UCSD-AML1 (cell line): ENCODE measurements around the gene CADM1.

Experiments
- DNase-seq: peaks from one replicate; lab custom pipeline; 2025; ENCODE audit not compliant: unreplicated experiment; lab: John Stamatoyannopoulos, UW

CADM1 gene

GRCh38 chr11:115286614-115287013 is 217.6 kb downstream of the CADM1 start:
- no peak for DNase-seq

- DNase-seq = no peak
Observed at GRCh38 chr11:115284773-115285172, 219.4 kb downstream of the CADM1 start.

- DNase-seq = no peak
Observed at GRCh38 chr11:115282923-115283322, 221.3 kb downstream of the CADM1 start.

- no peak for DNase-seq
Observed at GRCh38 chr11:115280775-115281174, 223.4 kb downstream of the CADM1 start.

- no peak for DNase-seq
Observed at GRCh38 chr11:115279813-115280761, 224.1 kb downstream of the CADM1 start.

GRCh38 chr11:115276799-115277198 is 227.4 kb downstream of the CADM1 start:
- no peak for DNase-seq

GRCh38 chr11:115276191-115276590 is 228.0 kb downstream of the CADM1 start:
- DNase-seq = no peak

GRCh38 chr11:115275045-115275444 is 229.2 kb downstream of the CADM1 start:
- DNase-seq = no peak

- no peak for DNase-seq
Observed at GRCh38 chr11:115272925-115273324, 231.3 kb downstream of the CADM1 start.

GRCh38 chr11:115271643-115272042 is 232.6 kb downstream of the CADM1 start:
- no peak for DNase-seq

GRCh38 chr11:115269191-115269950 is 234.8 kb downstream of the CADM1 start:
- DNase-seq = no peak

- no peak for DNase-seq
Observed at GRCh38 chr11:115267871-115268270, 236.3 kb downstream of the CADM1 start.

- no peak for DNase-seq
Observed at GRCh38 chr11:115267238-115267781, 236.9 kb downstream of the CADM1 start.

- no peak for DNase-seq
Observed at GRCh38 chr11:115266066-115266639, 238.1 kb downstream of the CADM1 start.

- no peak for DNase-seq
Observed at GRCh38 chr11:115263799-115264656, 240.2 kb downstream of the CADM1 start.

- no peak for DNase-seq
Observed at GRCh38 chr11:115258216-115258615, 246.0 kb downstream of the CADM1 start.

GRCh38 chr11:115257678-115258077 is 246.5 kb downstream of the CADM1 start:
- no peak for DNase-seq

- no peak for DNase-seq
Observed at GRCh38 chr11:115257270-115257669, 246.9 kb downstream of the CADM1 start.

- DNase-seq = no peak
Observed at GRCh38 chr11:115256397-115257197, 247.6 kb downstream of the CADM1 start.
